GM12874 (cell line): ENCODE results near the gene FTO.

Experiments used
- TF ChIP-seq, protein P1 (sequence below): IDR thresholded peaks from 2 replicates; pipeline ENCODE4 v1.5.1; 2011; ENCODE audit warnings: low read depth, mild to moderate bottlenecking, control low read depth, low read length, moderate library complexity; ENCODE audit not compliant: insufficient read depth

The FTO gene

GRCh38 chr16:54040480-54040879 lies 336.5 kb downstream of the FTO start:
- TF ChIP-seq, protein P1, sequence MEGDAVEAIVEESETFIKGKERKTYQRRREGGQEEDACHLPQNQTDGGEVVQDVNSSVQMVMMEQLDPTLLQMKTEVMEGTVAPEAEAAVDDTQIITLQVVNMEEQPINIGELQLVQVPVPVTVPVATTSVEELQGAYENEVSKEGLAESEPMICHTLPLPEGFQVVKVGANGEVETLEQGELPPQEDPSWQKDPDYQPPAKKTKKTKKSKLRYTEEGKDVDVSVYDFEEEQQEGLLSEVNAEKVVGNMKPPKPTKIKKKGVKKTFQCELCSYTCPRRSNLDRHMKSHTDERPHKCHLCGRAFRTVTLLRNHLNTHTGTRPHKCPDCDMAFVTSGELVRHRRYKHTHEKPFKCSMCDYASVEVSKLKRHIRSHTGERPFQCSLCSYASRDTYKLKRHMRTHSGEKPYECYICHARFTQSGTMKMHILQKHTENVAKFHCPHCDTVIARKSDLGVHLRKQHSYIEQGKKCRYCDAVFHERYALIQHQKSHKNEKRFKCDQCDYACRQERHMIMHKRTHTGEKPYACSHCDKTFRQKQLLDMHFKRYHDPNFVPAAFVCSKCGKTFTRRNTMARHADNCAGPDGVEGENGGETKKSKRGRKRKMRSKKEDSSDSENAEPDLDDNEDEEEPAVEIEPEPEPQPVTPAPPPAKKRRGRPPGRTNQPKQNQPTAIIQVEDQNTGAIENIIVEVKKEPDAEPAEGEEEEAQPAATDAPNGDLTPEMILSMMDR: no peak

GRCh38 chr16:54040975-54041374 lies 337.0 kb downstream of the FTO start:
- TF ChIP-seq, protein P1: no peak

GRCh38 chr16:54048586-54049495 lies 344.9 kb downstream of the FTO start:
- TF ChIP-seq, protein P1: no peak

DNA sequence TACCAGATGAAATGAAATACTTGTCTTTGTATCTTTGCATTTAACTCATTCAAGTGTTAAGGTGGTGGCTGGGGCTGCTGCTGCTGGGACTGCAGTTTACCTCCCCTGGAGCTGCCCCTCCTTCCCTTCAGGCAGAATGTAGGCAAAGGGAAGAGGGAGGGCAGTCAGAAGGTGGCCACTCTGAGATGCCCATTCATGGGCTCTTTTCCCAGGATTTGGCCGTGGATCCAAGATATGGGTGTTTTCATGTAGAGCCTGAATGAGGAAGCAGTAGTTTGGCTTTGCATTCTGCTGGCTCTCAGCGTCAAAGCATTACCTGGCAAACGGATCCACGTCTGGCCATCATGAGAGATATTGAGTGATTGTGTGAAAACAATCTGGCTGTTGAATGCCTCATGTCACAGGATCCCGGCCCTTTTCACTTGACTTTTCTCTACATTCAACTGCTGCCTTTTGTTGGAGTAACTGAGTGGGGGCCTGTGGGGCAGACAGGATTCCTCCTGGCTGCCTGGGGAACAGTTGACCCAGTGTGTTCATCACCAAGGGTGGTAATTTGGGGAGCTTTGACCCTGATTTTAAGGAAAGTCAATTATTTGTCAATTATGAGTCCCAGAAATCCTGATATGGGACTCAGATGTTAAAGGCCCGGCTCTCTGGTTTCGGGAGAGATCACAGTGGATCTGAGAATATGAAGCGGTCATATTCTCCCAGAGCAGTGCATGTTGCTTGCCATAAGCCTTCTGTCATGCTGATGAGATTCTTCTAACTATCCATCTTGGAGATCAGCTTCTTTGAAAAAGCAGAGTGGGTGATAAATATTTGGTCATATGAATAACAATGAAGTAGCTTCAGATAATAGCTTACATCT lies 345.9 kb downstream of the FTO start:
- TF ChIP-seq, protein P1: no peak

DNA sequence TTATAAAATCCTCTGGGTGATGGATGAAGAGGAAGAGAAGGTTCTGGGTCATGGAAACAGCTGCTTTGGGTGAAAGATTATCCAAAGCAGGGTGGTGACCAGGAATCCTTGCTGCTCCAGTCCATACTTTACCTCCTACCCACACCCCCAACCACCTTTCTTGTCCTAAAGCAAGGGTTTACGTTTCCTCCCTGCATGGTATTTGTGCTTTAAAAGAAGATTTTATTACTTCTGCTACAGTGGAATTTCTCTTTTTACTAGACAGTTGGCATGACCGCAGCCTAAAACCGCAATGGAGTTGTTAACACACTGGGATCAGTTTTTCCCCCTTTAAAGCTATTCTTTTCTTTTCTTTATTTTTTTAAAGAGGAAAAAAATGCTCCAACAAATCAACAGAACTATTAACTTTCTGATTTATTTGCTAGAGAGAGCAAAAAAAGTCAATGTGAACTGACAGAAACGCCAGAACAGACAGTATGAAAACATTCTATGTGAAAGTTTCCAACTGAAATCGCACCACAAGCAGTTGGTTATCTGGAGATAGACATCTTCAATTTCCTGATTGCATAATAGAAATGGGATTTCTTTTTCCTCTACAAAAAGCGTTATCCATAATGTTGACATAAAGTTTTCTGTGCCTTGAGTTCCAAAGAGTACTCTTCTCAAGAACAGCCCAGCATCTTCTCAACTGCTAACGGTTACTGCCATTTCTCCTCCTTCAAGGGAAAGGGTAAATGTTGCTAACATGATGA lies 346.7 kb downstream of the FTO start:
- TF ChIP-seq, protein P1: no peak

GRCh38 chr16:54051821-54052220 lies 347.9 kb downstream of the FTO start:
- TF ChIP-seq, protein P1: no peak
